Measurements from ENCODE around the gene DOK3.

DOK3 gene

GRCh38 chr5:177520916-177521513, 11.4 kb upstream of the DOK3 start:
- DNase-seq (ENCODE audit: extremely low read depth, low read depth): no peak
- peak; percentile 11 for TF ChIP-seq CTCF (IDR thresholded peaks at IDR 0.05; ENCODE audit: low read depth, low read length, missing control alignments)
- H3K4me3 ChIP-seq (replicated peaks; ENCODE audit: low read depth, low read length): no peak overlapping the region

- DNase-seq (ENCODE audit: extremely low read depth, low read depth): no peak
- TF ChIP-seq CTCF (IDR thresholded peaks at IDR 0.05; ENCODE audit: low read depth, low read length, missing control alignments): no peak
- H3K4me3 ChIP-seq (replicated peaks; ENCODE audit: low read depth, low read length): no peak overlapping the region
These were observed 10.6 kb upstream of the DOK3 start for GRCh38 chr5:177520271-177520670.

DNA sequence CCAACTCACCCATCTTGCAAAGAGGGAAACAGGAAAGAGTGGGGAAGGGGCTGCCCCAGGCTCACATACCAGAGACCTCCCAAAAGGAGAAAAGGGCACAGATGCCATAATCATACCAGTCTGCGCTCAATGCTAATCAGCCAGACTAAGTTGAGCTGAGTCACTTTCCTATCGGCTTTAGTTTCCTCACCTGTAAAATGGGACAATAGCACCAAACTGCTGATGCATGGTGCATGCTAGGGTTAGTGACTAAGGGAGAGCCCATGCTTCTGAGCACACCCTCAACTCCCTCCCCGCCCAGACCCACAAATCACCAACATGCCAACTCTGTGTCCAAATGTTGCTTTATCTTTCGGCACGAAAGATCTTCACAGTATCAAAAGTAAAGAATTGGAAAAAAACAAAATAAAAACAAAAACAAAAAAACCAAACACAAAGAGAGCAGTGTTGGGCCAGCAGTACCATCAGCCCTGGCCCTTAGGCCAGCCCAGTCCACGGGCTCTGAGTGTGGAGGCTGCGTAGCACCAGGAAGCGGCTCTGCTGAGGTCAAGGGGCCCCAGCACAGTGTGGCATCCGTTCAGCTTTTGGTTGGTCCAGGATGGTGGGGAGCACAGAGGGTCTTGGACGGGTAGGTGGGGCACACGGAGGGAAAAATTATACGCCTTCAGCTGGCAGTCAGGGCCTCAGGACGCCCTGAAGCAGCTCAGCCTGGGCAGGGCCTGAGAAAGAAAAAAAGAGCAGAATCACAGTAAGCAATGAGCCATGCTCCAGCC, 10.0 kb upstream of the DOK3 start:
- no peak for DNase-seq (ENCODE audit: extremely low read depth, low read depth)
- H3K4me3 ChIP-seq (replicated peaks; ENCODE audit: low read depth, low read length): no peak overlapping the region
- no peak for TF ChIP-seq CTCF (IDR thresholded peaks at IDR 0.05; ENCODE audit: low read depth, low read length, missing control alignments)

DNA sequence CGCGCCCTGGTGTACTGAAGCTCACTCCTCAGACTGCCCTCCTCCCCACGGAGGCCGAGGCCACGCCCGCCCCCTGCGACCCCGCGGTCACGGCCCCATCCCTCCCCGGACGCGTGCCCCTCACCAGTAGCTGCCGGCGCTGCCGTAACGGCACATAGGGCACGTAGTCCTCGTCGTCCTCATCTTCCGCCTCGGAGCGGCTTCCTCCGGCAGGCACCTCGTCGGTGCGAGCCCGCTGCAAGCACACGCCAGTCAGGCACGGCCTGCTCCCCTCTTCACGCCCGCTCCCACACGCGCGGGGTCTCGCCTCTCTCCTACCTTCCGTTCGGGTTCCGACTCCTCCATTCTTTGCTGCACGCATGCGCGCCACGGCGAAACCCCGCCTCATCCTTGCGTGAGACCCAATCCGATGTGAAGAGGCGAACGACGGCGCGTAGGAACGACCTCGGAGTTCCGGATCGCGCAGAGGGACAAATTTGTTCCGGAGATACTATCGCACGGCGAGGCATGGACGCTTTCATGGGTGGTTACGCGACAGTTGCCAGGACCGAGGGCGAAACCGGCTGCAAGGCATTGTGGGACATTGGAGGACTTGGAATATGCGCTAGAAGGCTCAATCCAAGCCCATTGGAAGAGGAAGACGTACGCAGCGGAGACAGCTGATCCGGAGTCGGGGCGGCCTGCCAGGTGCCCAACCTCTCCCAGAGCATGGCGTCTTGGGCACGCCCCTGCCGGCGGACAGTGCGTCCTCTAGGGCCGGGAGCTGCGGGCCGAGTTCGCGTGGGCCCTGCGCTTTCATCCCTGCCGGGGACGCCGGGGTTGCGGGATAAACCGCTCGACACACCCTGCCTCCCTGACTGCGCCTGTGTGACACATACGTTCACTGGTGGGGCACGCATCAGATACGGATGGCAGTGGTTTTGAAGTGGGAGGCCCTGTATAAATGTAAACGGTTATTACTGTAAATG, 7.3 kb upstream of the DOK3 start, which contains the start of gene DDX41:
Gene DDX41 (minus strand): TSS at position 361 of the 968 bp plus-strand sequence. CDS start 16 bp downstream, at position 345.
- H3K4me3 ChIP-seq (replicated peaks; ENCODE audit: low read depth, low read length): peak within 1 kb of the TSS; percentile 98
- DNase-seq (ENCODE audit: extremely low read depth, low read depth): peak; percentile 98
- TF ChIP-seq CTCF (IDR thresholded peaks at IDR 0.05; ENCODE audit: low read depth, low read length, missing control alignments): no peak

DNA sequence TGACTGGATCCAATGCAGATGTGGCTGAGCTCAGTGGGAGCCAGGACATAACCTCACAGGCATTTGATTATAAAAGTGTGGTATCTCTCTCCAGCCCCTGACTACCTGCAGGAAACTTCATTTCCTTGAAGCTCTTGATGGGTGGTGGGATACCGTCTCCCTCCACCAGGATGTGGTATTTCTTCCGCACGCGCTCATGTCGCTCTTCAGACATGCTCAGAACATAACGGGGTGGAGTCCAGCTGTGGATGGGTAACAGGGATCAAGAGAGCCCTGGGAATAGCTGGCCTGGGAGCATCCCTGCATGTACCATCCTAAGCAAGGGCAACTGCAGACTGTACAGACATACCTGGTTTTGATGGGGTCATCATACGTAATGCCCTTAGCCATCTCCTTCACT, 6.0 kb upstream of the DOK3 start:
- peak overlapping the region; percentile 98 for H3K4me3 ChIP-seq (replicated peaks; ENCODE audit: low read depth, low read length)
- no peak for DNase-seq (ENCODE audit: extremely low read depth, low read depth)
- no peak for TF ChIP-seq CTCF (IDR thresholded peaks at IDR 0.05; ENCODE audit: low read depth, low read length, missing control alignments)

DNA sequence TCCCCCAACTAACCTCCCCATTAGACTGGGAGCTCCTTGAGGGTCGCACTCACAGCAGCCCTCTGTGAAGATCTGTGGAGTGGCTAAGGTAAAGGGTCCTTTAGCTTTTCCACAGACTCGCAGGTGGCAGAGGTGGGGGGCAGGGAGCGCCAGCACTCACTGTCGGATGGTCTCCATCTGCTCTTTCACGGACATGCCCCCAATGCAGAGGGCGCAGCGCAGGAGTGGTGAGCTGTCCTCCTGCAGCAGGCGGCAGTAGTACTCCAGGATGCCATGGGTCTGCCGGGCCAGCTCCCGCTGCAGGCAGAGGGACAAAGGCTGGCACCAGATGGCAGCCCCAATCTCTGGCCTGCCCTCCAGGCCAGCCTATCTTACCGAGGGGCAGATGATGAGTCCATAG, 4.9 kb upstream of the DOK3 start:
- TF ChIP-seq CTCF (IDR thresholded peaks at IDR 0.05; ENCODE audit: low read depth, low read length, missing control alignments): no peak
- no peak overlapping the region for H3K4me3 ChIP-seq (replicated peaks; ENCODE audit: low read depth, low read length)
- no peak for DNase-seq (ENCODE audit: extremely low read depth, low read depth)

Data from HFF-Myc (cell line).